Measurements from ENCODE around the gene LIN54. TPM values are rescaled to one million over a fixed set of nuclear protein-coding genes. Genes with fewer than 3 reads are reported as not detected.

The LIN54 gene
- total and polyA plus RNA-seq, 4 donors: 2.0 to 17.1 (median 5.2) TPM

DNA sequence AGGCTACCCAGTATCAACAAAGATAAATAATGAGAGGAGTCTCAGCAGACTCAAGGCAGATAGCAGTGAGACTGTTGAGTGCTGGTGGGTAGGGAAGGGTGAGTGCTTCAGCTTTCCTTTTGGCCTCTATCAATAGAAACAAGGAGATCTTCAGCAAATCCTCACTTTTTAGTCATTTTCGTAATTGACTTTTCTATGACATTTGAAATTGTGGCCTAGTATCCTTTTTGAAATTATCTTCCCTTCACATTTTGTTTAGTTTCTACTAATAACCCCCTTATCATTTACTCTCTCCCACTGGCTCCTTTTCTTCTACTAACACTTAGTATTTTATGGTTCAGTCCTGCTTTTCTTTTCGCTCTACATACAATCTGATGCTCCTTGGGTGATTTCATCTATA is 44.9 kb downstream of the LIN54 start:
- H3K9me3 ChIP-seq (ENCODE audit: control insufficient read depth in 4 of 4, low read length in 3 of 4): no peaks in the 10 kb centered on the region
- no peak overlapping the region for H3K27ac ChIP-seq (ENCODE audit: low read depth in 1 of 2, low read length in 2 of 2)
- H3K4me3 ChIP-seq (ENCODE audit: low read depth in 1 of 3, low read length in 3 of 3): no peak overlapping the region
- no peak overlapping the region for H3K9ac ChIP-seq (ENCODE audit: low read depth in 1 of 2, low read length in 2 of 2)
- TF ChIP-seq RAD21 (IDR thresholded peaks at IDR 0.05) (no peak), TAF1 (conservative IDR thresholded peaks at IDR 0.05) (no peak), FOXA1 (IDR thresholded peaks at IDR 0.05) (no peak), JUND (IDR thresholded peaks at IDR 0.05) (no peak)
- TF ChIP-seq, protein P1, sequence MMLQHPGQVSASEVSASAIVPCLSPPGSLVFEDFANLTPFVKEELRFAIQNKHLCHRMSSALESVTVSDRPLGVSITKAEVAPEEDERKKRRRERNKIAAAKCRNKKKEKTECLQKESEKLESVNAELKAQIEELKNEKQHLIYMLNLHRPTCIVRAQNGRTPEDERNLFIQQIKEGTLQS (IDR thresholded peaks at IDR 0.05): no peak
- 98% methylated on average over 2 of the region's 2 CpGs for WGBS
- DNase-seq (ENCODE audit: low spot score): no peak
- H3K27me3 ChIP-seq (ENCODE audit: control insufficient read depth in 4 of 4, insufficient read depth in 4 of 4, low read length in 3 of 4): no peaks in the 10 kb centered on the region
- H3K36me3 ChIP-seq (ENCODE audit: control insufficient read depth in 4 of 4, insufficient read depth in 3 of 4, low read depth in 1 of 4, low read length in 3 of 4): peaks cover 0 to 10% (median 5%) of the 10 kb centered on the region in 4 donors
- H3K4me1 ChIP-seq (ENCODE audit: control insufficient read depth in 4 of 4, insufficient read depth in 4 of 4, low read length in 3 of 4): no peaks in the 10 kb centered on the region

DNA sequence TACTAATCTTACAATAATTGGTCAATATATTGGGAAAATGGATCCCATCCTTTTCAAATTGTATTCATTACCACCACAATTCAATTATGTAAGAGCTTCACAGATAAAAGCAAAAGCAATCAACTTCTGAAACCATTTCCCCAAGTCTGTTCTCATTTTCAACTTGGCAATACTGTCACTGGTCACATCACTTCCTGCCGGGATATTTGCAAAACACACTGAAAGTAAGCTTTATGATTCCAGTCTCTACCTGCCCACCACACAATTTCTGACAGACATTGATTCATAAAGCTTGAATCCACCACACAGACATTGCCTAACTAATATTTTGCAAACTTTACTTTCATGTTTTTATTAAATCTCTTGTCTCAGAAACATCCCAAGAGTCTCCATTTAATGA is 53.6 kb downstream of the LIN54 start:
- DNase-seq (ENCODE audit: low spot score): no peak
- WGBS: 94% methylated on average over 1 of the region's 1 CpG
- Histone ChIP-seq H3K4me3 (ENCODE audit: low read depth in 1 of 3, low read length in 3 of 3) (no peak overlapping the region), H3K4me1 (ENCODE audit: control insufficient read depth in 4 of 4, insufficient read depth in 4 of 4, low read length in 3 of 4) (peaks cover 0 to 2% (median 0%) of the 10 kb centered on the region in 4 donors), H3K27me3 (ENCODE audit: control insufficient read depth in 4 of 4, insufficient read depth in 4 of 4, low read length in 3 of 4) (no peaks in the 10 kb centered on the region), H3K36me3 (ENCODE audit: control insufficient read depth in 4 of 4, insufficient read depth in 3 of 4, low read depth in 1 of 4, low read length in 3 of 4) (no peaks in the 10 kb centered on the region), H3K27ac (ENCODE audit: low read depth in 1 of 2, low read length in 2 of 2) (no peak overlapping the region), H3K9ac (ENCODE audit: low read depth in 1 of 2, low read length in 2 of 2) (no peak overlapping the region), H3K9me3 (ENCODE audit: control insufficient read depth in 4 of 4, low read length in 3 of 4) (no peaks in the 10 kb centered on the region)
- TF ChIP-seq SP1 (IDR thresholded peaks at IDR 0.05): no peak
- TF ChIP-seq, protein P2, sequence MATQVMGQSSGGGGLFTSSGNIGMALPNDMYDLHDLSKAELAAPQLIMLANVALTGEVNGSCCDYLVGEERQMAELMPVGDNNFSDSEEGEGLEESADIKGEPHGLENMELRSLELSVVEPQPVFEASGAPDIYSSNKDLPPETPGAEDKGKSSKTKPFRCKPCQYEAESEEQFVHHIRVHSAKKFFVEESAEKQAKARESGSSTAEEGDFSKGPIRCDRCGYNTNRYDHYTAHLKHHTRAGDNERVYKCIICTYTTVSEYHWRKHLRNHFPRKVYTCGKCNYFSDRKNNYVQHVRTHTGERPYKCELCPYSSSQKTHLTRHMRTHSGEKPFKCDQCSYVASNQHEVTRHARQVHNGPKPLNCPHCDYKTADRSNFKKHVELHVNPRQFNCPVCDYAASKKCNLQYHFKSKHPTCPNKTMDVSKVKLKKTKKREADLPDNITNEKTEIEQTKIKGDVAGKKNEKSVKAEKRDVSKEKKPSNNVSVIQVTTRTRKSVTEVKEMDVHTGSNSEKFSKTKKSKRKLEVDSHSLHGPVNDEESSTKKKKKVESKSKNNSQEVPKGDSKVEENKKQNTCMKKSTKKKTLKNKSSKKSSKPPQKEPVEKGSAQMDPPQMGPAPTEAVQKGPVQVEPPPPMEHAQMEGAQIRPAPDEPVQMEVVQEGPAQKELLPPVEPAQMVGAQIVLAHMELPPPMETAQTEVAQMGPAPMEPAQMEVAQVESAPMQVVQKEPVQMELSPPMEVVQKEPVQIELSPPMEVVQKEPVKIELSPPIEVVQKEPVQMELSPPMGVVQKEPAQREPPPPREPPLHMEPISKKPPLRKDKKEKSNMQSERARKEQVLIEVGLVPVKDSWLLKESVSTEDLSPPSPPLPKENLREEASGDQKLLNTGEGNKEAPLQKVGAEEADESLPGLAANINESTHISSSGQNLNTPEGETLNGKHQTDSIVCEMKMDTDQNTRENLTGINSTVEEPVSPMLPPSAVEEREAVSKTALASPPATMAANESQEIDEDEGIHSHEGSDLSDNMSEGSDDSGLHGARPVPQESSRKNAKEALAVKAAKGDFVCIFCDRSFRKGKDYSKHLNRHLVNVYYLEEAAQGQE (IDR thresholded peaks at IDR 0.05): no peak
- no peak for TF ChIP-seq JUND (IDR thresholded peaks at IDR 0.05)
- TF ChIP-seq, protein P3, sequence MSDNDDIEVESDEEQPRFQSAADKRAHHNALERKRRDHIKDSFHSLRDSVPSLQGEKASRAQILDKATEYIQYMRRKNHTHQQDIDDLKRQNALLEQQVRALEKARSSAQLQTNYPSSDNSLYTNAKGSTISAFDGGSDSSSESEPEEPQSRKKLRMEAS (IDR thresholded peaks at IDR 0.05): no peak
- no peak for TF ChIP-seq HNF4A (conservative IDR thresholded peaks at IDR 0.05)

DNA sequence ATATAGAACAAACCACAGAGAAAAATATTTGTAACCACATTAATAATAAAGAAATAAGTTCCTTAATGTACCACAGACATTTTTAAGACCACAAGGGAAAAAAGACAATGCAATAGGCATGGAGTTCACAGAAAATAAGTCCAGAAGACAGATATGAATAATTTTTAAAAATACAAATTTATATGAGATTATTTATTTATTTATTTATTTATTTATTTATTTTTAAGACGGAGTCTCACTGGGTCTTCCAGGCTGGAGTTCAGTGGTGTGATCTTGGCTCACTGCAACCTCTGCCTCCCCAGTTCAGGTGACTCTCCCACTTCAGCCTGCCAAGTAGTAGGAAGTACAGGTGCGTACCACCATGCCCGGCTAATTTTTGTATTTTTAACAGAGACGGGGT is 56.4 kb downstream of the LIN54 start:
- no peaks in the 10 kb centered on the region for H3K36me3 ChIP-seq (ENCODE audit: control insufficient read depth in 4 of 4, insufficient read depth in 3 of 4, low read depth in 1 of 4, low read length in 3 of 4)
- no peak overlapping the region for H3K4me3 ChIP-seq (ENCODE audit: low read depth in 1 of 3, low read length in 3 of 3)
- no peak overlapping the region for H3K9ac ChIP-seq (ENCODE audit: low read depth in 1 of 2, low read length in 2 of 2)
- no peak for DNase-seq (ENCODE audit: low spot score)
- H3K27ac ChIP-seq (ENCODE audit: low read depth in 1 of 2, low read length in 2 of 2): no peak overlapping the region
- H3K27me3 ChIP-seq (ENCODE audit: control insufficient read depth in 4 of 4, insufficient read depth in 4 of 4, low read length in 3 of 4): no peaks in the 10 kb centered on the region
- peaks cover 0 to 2% (median 0%) of the 10 kb centered on the region in 4 donors for H3K4me1 ChIP-seq (ENCODE audit: control insufficient read depth in 4 of 4, insufficient read depth in 4 of 4, low read length in 3 of 4)
- H3K9me3 ChIP-seq (ENCODE audit: control insufficient read depth in 4 of 4, low read length in 3 of 4): no peaks in the 10 kb centered on the region
- 98% methylated on average over 4 of the region's 4 CpGs for WGBS
- TF ChIP-seq RXRA (IDR thresholded peaks at IDR 0.05) (no peak), NR2F2 (IDR thresholded peaks at IDR 0.05) (no peak), EGR1 (IDR thresholded peaks at IDR 0.05; ENCODE audit: low read depth in 2 of 2) (no peak), HNF4G (IDR thresholded peaks at IDR 0.05) (no peak), SP1 (IDR thresholded peaks at IDR 0.05) (no peak), RAD21 (IDR thresholded peaks at IDR 0.05) (no peak), YY1 (IDR thresholded peaks at IDR 0.05) (no peak), JUND (IDR thresholded peaks at IDR 0.05) (no peak), CTCF (IDR thresholded peaks at IDR 0.05; ENCODE audit: low read depth, low read length, missing input control) (no peak), FOXA1 (IDR thresholded peaks at IDR 0.05) (no peak)
- TF ChIP-seq, protein P3 (IDR thresholded peaks at IDR 0.05): no peak
- TF ChIP-seq, protein P2 (IDR thresholded peaks at IDR 0.05): no peak
- TF ChIP-seq, protein P1 (IDR thresholded peaks at IDR 0.05): no peak
